Neural crest cell (in vitro differentiated cells): ENCODE measurements around the gene EPB41L4A. TPM values are rescaled to one million over a fixed set of nuclear protein-coding genes. Genes with fewer than 3 reads are reported as not detected.

Experiments used
- DNase-seq: peaks from one replicate; pipeline ENCODE4 v3.0.0; 2021; ENCODE audit warnings: low read depth, mixed read lengths, low spot score
- H3K27ac Mint-ChIP-seq: one replicate; pipeline ENCODE4 v1.8.0; 2021; ENCODE audit warnings: mild to moderate bottlenecking, mixed read lengths; ENCODE audit not compliant: unreplicated experiment
- H3K27me3 Mint-ChIP-seq: 2 replicates; pipeline ENCODE4 v1.8.0; 2021; ENCODE audit warnings: low read depth, mild to moderate bottlenecking, mixed read lengths
- H3K36me3 Mint-ChIP-seq: 2 replicates; pipeline ENCODE4 v1.8.0; 2021; ENCODE audit warnings: low read depth, mild to moderate bottlenecking, mixed read lengths
- H3K4me1 Mint-ChIP-seq: 2 replicates; pipeline ENCODE4 v1.8.0; 2021; ENCODE audit warnings: mixed read lengths
- H3K4me3 Mint-ChIP-seq: one replicate; pipeline ENCODE4 v1.8.0; 2021; ENCODE audit warnings: mild to moderate bottlenecking, mixed read lengths
- H3K9me3 Mint-ChIP-seq: 2 replicates; pipeline ENCODE4 v1.8.0; 2021; ENCODE audit warnings: mixed read lengths
- CTCF ChIP-seq: fragments of 200-600 bp; sonication (generic); conservative IDR thresholded peaks from 2 replicates; pipeline ENCODE4 v1.5.0; 2021; ENCODE audit warnings: antibody characterized with exemption, mild to moderate bottlenecking
- total RNA-seq: library from RNA; stranded (reverse); gene quantifications from 2 replicates; pipeline ENCODE4 v1.2.1, GENCODE V29; 2021

EPB41L4A gene
- total RNA-seq, 1 donor from 2014 or later: 10.8 TPM

DNA sequence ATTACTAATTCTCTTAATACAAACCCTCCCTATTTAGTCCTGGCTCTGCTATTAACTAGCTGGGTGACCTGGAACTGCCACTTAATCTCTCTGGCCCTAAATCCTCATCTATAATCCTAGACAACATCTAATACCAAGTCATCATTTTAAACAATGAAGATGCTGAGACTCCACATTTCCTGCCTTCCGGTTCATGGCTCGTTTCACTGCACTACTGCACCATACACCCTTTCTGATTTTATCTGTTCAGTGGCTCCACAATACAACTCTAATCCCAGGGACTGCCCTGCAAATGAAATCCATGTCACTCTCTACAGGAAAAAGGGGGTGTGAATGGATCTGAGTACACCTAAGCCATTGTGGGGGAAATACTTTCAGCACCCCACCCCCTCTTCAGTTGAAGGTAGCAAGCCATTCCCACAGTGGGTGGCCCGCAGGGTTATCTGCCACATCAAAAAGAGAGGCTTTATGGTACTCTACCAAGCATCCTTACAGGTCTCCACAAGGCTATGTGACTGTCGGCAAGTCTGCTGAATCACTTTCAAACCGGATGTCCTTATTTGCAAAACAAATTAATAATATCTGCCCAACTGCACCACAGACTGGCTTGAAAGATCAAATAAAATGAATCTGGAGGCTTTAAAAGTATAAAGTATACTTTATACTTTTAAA is 89.5 kb downstream of the EPB41L4A start:
- H3K4me3 Mint-ChIP-seq: no peak overlapping the region
- H3K36me3 Mint-ChIP-seq: no peaks in the 10 kb centered on the region
- no peak overlapping the region for H3K27ac Mint-ChIP-seq
- TF ChIP-seq CTCF: no peak
- no peaks in the 10 kb centered on the region for H3K9me3 Mint-ChIP-seq
- peaks cover 24% of the 10 kb centered on the region for H3K4me1 Mint-ChIP-seq
- no peak for DNase-seq
- H3K27me3 Mint-ChIP-seq: no peaks in the 10 kb centered on the region

DNA sequence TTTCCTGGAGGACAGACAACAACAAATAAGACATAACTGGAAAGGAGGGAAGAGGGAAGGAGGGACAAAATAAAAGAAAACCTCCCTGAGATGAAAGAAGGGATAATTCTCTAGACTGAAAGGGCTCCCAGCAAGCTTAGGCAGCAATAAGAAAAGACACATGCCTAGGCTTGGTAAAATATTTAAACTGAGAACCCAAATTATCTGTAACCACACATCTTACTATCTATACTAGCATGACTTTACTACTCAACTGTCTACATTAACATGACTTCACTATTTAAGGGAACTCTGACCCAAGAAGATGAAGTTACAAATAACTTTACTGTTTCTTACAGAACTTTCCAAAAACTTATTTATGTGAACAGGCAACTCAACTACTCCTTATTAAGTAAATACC is 95.9 kb downstream of the EPB41L4A start:
- Mint-ChIP-seq H3K4me1 (no peaks in the 10 kb centered on the region), H3K4me3 (no peak overlapping the region), H3K36me3 (no peaks in the 10 kb centered on the region)

GRCh38 chr5:112320408-112320807 is 98.7 kb downstream of the EPB41L4A start:
- no peaks in the 10 kb centered on the region for H3K27me3 Mint-ChIP-seq
- H3K36me3 Mint-ChIP-seq: no peaks in the 10 kb centered on the region
- no peaks in the 10 kb centered on the region for H3K9me3 Mint-ChIP-seq
- DNase-seq: no peak
- no peak overlapping the region for H3K4me3 Mint-ChIP-seq
- no peaks in the 10 kb centered on the region for H3K4me1 Mint-ChIP-seq
- no peak for TF ChIP-seq CTCF
- no peak overlapping the region for H3K27ac Mint-ChIP-seq

More for the DNA sequence above, 95.9 kb downstream of the EPB41L4A start:
- no peak for DNase-seq
- Mint-ChIP-seq H3K27ac (no peak overlapping the region), H3K27me3 (no peaks in the 10 kb centered on the region), H3K9me3 (no peaks in the 10 kb centered on the region)
- no peak for TF ChIP-seq CTCF

- H3K27ac Mint-ChIP-seq: no peak overlapping the region
- no peaks in the 10 kb centered on the region for H3K27me3 Mint-ChIP-seq
- no peaks in the 10 kb centered on the region for H3K9me3 Mint-ChIP-seq
- no peak overlapping the region for H3K4me3 Mint-ChIP-seq
- H3K36me3 Mint-ChIP-seq: no peaks in the 10 kb centered on the region
- DNase-seq: no peak
- no peak for TF ChIP-seq CTCF
- no peaks in the 10 kb centered on the region for H3K4me1 Mint-ChIP-seq
Observed at GRCh38 chr5:112318346-112318745, 100.7 kb downstream of the EPB41L4A start.

- Mint-ChIP-seq H3K27ac (no peak overlapping the region), H3K4me3 (no peak overlapping the region), H3K4me1 (no peaks in the 10 kb centered on the region), H3K27me3 (no peaks in the 10 kb centered on the region), H3K9me3 (no peaks in the 10 kb centered on the region), H3K36me3 (no peaks in the 10 kb centered on the region)
- no peak for TF ChIP-seq CTCF
- DNase-seq: no peak
Observed at GRCh38 chr5:112317866-112318265, 101.2 kb downstream of the EPB41L4A start.
